Transverse colon (tissue), 4 donors: ENCODE data around the gene SEC14L1. TPM values are rescaled to one million over a fixed set of nuclear protein-coding genes. Genes with fewer than 3 reads are reported as not detected.

ENCODE experiments used
- DNase-seq: peaks from one replicate; pipeline ENCODE4 v3.0.0-alpha.2; 2019
- H3K27ac ChIP-seq, 4 donors: fragments of 200-600 bp; sonication (generic); 2 replicates each; pipeline ENCODE4 v1.5.1; 2016 to 2018; ENCODE audit warnings: inconsistent platforms in 4 of 4
- H3K27me3 ChIP-seq: fragments of 200-600 bp; sonication (generic); 2 replicates; pipeline ENCODE4 v1.5.1; 2017; ENCODE audit warnings: inconsistent platforms
- H3K36me3 ChIP-seq, 4 donors: fragments of 200-600 bp; sonication (generic); 2 replicates each; pipeline ENCODE4 v1.5.1; 2017 to 2019; ENCODE audit warnings: inconsistent platforms in 4 of 4
- H3K4me1 ChIP-seq, 4 donors: fragments of 200-600 bp; sonication (generic); 2 replicates each; pipeline ENCODE4 v1.5.1; 2017 to 2020; ENCODE audit warnings: inconsistent platforms in 4 of 4
- H3K4me3 ChIP-seq, 4 donors: fragments of 200-600 bp; sonication (generic); 1 replicate in 1 of 4; 2 replicates in 3 of 4; pipeline versions ENCODE4 v1.5.1 to v1.6.1; 2017 to 2019; ENCODE audit warnings: inconsistent platforms in 4 of 4
- H3K9me3 ChIP-seq, 2 donors: fragments of 200-600 bp; sonication (generic); 2 replicates each; pipeline ENCODE4 v1.5.1; 2017 to 2019; ENCODE audit warnings: inconsistent platforms in 2 of 2
- CTCF ChIP-seq, 5 experiments: fragments of 200-600 bp in 3 of 5; fragments of 450-650 bp in 2 of 5; sonication (generic) in 3 of 5; IDR thresholded peaks; 1 replicate in 2 of 5; 2 replicates in 3 of 5; pipeline ENCODE4 v1.5.1; 2016 to 2017; ENCODE audit warnings: antibody characterized with exemption in 5 of 5, inconsistent platforms in 3 of 5, mild to moderate bottlenecking in 2 of 5, moderate library complexity in 1 of 5
- EP300 ChIP-seq: sonication (generic); formaldehyde crosslinking; IDR thresholded peaks from one replicate; pipeline ENCODE4 v1.6.1; 2017; ENCODE audit warnings: antibody characterized with exemption, low read depth
- POLR2A ChIP-seq: fragments of 450-650 bp; IDR thresholded peaks from one replicate; pipeline ENCODE4 v1.6.1; 2016; ENCODE audit warnings: antibody characterized with exemption, mild to moderate bottlenecking, moderate library complexity
- POLR2AphosphoS5 ChIP-seq, 3 donors: sonication (generic); formaldehyde crosslinking; IDR thresholded peaks; one replicate each; pipeline ENCODE4 v1.6.1; 2016; ENCODE audit warnings: antibody characterized with exemption in 3 of 3
- WGBS, 2 donors: methylation state at CpG; one replicate each; pipeline ENCODE4 v1.1.5; 2018; ENCODE audit warnings: low coverage in 1 of 2; 5-methylcytosine and 5-hydroxymethylcytosine counted together
- in situ Hi-C, 4 donors: fragments of 200-750 bp; cut with MboI; loops; one replicate each; pipeline versions ENCODE4 v1.15.0 to v1.15.1; 2017; ENCODE audit warnings: low sequenced_read_pairs in 3 of 4, low pct_ligation_motif_present in 1 of 4, low pct_unique_long_range_greater_than_20kb in 1 of 4
- intact Hi-C: fragments of 100-400 bp; cut with DNase I; formaldehyde crosslinking; loops from one replicate; pipeline ENCODE4 v1.15.1; 2023; ENCODE audit warnings: low total_unique reads
- total RNA-seq, 4 donors: library from RNA; depleted of rRNA; stranded (reverse); fragments of >200 nt; gene quantifications; one replicate each; pipeline ENCODE4 v1.1.0, GENCODE V29; 2016

The SEC14L1 gene
- total RNA-seq, 4 donors from 2014 or later: 16.8 to 34.6 (median 23.8) TPM

- no peak for TF ChIP-seq POLR2A
- no peak for TF ChIP-seq POLR2AphosphoS5 (IDR thresholded peaks at IDR 0.05)
- no peak for TF ChIP-seq EP300
- TF ChIP-seq CTCF (IDR thresholded peaks at IDR 0.05): no peak
- in situ Hi-C loops: no loop called here
- 84 to 89% methylated on average over 5 to 9 of the region's 9 CpGs for WGBS, 2 donors
- H3K36me3 ChIP-seq: peaks cover 0 to 67% (median 18%) of the 10 kb centered on the region in 4 donors
- no peaks in the 10 kb centered on the region for H3K27me3 ChIP-seq
- no peak overlapping the region for H3K27ac ChIP-seq
- intact Hi-C loops: no loop called here
- no peak overlapping the region for H3K4me3 ChIP-seq
- DNase-seq: no peak
- no peaks in the 10 kb centered on the region for H3K9me3 ChIP-seq
- peaks cover 0 to 17% (median 0%) of the 10 kb centered on the region in 4 donors for H3K4me1 ChIP-seq
Measured at GRCh38 chr17:77205396-77206125, 64.8 kb downstream of the SEC14L1 start.

DNA sequence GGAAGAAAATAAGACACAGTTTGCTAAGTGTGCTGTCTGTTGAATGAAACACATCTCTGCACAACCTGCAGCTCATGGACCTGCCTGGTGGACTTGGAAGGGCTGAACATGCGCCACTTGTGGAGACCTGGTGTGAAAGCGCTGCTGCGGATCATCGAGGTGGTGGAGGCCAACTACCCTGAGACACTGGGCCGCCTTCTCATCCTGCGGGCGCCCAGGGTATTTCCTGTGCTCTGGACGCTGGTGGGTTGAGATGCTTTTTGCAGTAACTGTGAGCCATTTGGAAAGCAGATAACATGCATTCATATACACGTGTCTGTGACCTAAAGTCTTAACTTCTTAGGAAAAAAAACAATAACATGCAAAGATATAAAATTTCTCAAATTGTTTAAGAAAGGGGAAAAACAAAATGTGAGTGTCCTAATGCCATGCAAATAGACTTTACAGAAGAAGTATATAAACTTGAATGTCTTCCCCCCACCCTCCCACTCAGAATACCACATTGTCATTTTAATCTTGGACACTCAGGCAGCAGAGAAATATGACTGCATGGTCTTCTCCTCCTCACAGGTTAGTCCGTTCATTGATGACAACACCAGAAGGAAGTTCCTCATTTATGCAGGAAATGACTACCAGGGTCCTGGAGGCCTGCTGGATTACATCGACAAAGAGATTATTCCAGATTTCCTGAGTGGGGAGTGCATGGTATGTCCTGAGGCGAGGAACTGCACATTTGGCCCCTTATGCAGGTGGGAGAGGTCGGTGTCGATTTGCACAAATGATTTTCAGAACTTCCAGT lies 65.6 kb downstream of the SEC14L1 start:
- Histone ChIP-seq H3K36me3 (peaks cover 0 to 75% (median 19%) of the 10 kb centered on the region in 4 donors), H3K27ac (no peak overlapping the region), H3K27me3 (no peaks in the 10 kb centered on the region), H3K9me3 (no peaks in the 10 kb centered on the region), H3K4me1 (peaks cover 0 to 17% (median 0%) of the 10 kb centered on the region in 4 donors), H3K4me3 (no peak overlapping the region)
- in situ Hi-C loops: no loop called here
- DNase-seq: no peak
- WGBS, 2 donors: 79 to 85% methylated on average over 4 to 14 of the region's 14 CpGs
- TF ChIP-seq POLR2A: no peak
- intact Hi-C loops: no loop called here

GRCh38 chr17:77207689-77208216 lies 67.0 kb downstream of the SEC14L1 start:
- peaks cover 0 to 17% (median 0%) of the 10 kb centered on the region in 4 donors for H3K4me1 ChIP-seq
- H3K27me3 ChIP-seq: no peaks in the 10 kb centered on the region
- in situ Hi-C loops: no loop called here
- WGBS, 2 donors: 88 to 90% methylated on average over 4 to 9 of the region's 9 CpGs
- no peaks in the 10 kb centered on the region for H3K9me3 ChIP-seq
- no peak overlapping the region for H3K4me3 ChIP-seq
- H3K27ac ChIP-seq: peak overlapping the region in 3 of 4 donors; percentile 11 to 45 (median 36)
- TF ChIP-seq POLR2A: no peak
- no peak for TF ChIP-seq EP300
- no peak for TF ChIP-seq CTCF (IDR thresholded peaks at IDR 0.05)
- TF ChIP-seq POLR2AphosphoS5 (IDR thresholded peaks at IDR 0.05): no peak
- intact Hi-C loops: no loop called here
- DNase-seq: no peak
- H3K36me3 ChIP-seq: peaks cover 0 to 78% (median 22%) of the 10 kb centered on the region in 4 donors

DNA sequence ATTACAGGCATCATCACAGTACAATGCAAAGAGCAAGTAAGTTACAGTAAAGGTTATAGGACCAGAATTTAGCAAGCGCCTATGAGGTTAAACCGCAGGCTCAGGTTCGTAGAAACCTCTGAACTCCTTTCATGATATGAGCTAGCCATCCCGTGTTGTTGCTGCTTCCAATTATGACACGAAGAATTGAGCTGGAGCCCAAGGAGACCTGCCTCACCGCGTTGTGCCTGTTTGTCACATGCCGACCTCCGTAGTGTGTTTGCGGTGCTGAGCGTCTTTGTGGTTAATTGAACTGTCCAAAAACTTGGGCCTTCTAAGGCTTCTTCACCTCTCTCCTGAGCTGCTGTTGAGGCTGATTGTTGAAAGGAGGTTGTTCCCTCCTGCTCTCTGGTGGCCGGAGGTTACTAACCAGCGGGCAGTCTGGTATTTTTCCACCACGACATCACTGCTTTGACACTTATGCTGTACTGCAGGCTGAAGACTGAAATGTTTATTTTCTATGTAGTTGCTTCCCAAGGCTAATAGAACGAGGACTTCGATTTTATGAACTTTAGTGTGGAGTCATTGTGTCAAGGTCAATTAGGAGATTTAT lies 67.5 kb downstream of the SEC14L1 start:
- H3K36me3 ChIP-seq: peaks cover 0 to 83% (median 24%) of the 10 kb centered on the region in 4 donors
- TF ChIP-seq CTCF (IDR thresholded peaks at IDR 0.05) (peak in 1 of 5 experiments; percentile 23), POLR2AphosphoS5 (IDR thresholded peaks at IDR 0.05) (no peak), POLR2A (no peak), EP300 (no peak)
- intact Hi-C loops: no loop called here
- no peaks in the 10 kb centered on the region for H3K9me3 ChIP-seq
- WGBS, 2 donors: 59 to 78% methylated on average over 5 to 16 of the region's 16 CpGs
- no peak for DNase-seq
- in situ Hi-C loops: no loop called here
- no peak overlapping the region for H3K4me3 ChIP-seq
- H3K4me1 ChIP-seq: peaks cover 0 to 21% (median 0%) of the 10 kb centered on the region in 4 donors
- H3K27ac ChIP-seq: peak overlapping the region; percentile 11 to 45 (median 32)
- H3K27me3 ChIP-seq: no peaks in the 10 kb centered on the region
